ENCODE data around the gene KCNK1. TPM values are rescaled to one million over a fixed set of nuclear protein-coding genes. Genes with fewer than 3 reads are reported as not detected.

KCNK1 gene
- total RNA-seq, 1 donor from 2014 or later: not detected

DNA sequence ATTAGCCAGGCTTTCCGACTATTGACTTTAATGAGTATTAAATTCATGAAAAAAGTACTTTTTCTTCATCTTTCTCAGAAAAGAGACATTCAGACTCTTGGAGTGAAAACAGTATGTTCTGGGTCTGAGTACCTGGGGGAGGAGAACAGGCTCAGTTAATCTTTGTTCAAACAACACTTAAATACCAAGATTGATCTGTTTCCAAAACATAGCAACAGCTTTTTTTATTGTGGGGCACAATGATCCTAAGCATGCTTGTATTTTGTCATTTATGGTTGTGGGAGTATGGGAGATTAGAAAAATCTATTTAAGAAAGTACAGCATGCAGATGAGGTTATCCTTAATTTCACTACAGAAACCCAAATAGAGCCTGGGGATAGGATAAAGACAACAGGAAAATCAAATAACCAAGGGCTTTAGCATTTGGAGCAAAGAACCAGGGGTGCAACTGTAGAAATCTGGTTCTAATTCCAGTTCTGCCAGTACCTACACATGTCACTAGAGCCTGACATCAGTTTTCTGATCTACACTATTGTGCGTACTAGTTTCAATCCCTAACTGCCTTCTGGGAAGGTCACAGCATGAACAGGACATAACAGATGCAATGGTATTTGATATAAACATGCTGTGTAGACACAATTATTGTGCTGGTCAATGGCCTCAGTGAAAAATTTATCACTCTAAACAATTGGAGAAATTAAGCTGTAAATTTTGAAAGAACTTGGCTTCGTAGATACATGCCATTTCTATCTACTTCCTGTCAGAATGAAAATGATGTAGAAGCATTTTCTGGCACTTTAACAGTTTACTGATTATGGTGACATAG lies 91.2 kb downstream of the KCNK1 start:
- no peaks in the 10 kb centered on the region for H3K27me3 Mint-ChIP-seq (ENCODE audit: unreplicated experiment)
- no peak overlapping the region for H3K4me3 Mint-ChIP-seq (ENCODE audit: unreplicated experiment)
- TF ChIP-seq, protein P1, sequence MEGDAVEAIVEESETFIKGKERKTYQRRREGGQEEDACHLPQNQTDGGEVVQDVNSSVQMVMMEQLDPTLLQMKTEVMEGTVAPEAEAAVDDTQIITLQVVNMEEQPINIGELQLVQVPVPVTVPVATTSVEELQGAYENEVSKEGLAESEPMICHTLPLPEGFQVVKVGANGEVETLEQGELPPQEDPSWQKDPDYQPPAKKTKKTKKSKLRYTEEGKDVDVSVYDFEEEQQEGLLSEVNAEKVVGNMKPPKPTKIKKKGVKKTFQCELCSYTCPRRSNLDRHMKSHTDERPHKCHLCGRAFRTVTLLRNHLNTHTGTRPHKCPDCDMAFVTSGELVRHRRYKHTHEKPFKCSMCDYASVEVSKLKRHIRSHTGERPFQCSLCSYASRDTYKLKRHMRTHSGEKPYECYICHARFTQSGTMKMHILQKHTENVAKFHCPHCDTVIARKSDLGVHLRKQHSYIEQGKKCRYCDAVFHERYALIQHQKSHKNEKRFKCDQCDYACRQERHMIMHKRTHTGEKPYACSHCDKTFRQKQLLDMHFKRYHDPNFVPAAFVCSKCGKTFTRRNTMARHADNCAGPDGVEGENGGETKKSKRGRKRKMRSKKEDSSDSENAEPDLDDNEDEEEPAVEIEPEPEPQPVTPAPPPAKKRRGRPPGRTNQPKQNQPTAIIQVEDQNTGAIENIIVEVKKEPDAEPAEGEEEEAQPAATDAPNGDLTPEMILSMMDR (IDR thresholded peaks at IDR 0.05; ENCODE audit: partially characterized antibody, unreplicated experiment): no peak
- no peaks in the 10 kb centered on the region for H3K36me3 Mint-ChIP-seq (ENCODE audit: unreplicated experiment)
- no peak for DNase-seq
- no peak overlapping the region for H3K27ac Mint-ChIP-seq (ENCODE audit: unreplicated experiment)
- H3K4me1 Mint-ChIP-seq (ENCODE audit: low read depth, unreplicated experiment): no peaks in the 10 kb centered on the region
- H3K9me3 Mint-ChIP-seq (ENCODE audit: unreplicated experiment): no peaks in the 10 kb centered on the region

DNA sequence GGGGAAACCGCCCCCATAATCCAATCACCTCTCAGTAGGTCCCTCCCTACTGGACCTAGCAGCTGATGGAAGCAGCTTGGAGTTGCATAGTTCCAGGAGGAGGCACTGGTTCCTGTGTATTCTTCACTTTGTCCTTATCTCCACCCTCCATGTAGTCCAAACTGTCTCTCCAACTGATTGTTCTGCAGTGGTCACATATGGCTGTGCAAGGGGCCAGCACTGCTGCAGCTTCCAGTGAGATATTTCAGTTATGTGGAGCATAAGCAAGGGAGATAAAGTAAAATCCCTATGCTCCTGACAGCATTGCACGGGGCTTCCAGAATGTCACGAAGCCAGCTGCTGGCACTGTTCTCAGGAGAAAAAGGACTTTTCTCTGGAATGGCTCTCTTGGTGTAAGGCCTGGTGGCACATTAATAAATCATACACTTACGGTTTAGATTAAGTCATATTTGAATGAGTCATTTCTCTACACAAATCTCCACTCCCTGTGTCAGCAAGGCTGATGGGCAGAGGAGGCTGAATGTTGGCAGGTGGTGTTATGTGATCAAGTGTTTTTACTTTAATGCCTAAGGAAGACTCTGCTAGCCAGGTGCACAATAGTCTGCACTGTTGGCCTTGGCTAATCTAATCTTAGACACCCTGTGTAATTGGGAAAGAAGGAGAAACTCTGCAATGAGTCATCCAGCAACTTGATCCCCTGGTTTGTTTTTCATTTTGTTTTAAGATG lies 93.4 kb downstream of the KCNK1 start:
- Mint-ChIP-seq H3K27me3 (ENCODE audit: unreplicated experiment) (no peaks in the 10 kb centered on the region), H3K36me3 (ENCODE audit: unreplicated experiment) (no peaks in the 10 kb centered on the region), H3K27ac (ENCODE audit: unreplicated experiment) (no peak overlapping the region), H3K4me3 (ENCODE audit: unreplicated experiment) (no peak overlapping the region), H3K4me1 (ENCODE audit: low read depth, unreplicated experiment) (no peaks in the 10 kb centered on the region), H3K9me3 (ENCODE audit: unreplicated experiment) (no peaks in the 10 kb centered on the region)
- TF ChIP-seq, protein P1 (IDR thresholded peaks at IDR 0.05; ENCODE audit: partially characterized antibody, unreplicated experiment): no peak
- DNase-seq: no peak

DNA sequence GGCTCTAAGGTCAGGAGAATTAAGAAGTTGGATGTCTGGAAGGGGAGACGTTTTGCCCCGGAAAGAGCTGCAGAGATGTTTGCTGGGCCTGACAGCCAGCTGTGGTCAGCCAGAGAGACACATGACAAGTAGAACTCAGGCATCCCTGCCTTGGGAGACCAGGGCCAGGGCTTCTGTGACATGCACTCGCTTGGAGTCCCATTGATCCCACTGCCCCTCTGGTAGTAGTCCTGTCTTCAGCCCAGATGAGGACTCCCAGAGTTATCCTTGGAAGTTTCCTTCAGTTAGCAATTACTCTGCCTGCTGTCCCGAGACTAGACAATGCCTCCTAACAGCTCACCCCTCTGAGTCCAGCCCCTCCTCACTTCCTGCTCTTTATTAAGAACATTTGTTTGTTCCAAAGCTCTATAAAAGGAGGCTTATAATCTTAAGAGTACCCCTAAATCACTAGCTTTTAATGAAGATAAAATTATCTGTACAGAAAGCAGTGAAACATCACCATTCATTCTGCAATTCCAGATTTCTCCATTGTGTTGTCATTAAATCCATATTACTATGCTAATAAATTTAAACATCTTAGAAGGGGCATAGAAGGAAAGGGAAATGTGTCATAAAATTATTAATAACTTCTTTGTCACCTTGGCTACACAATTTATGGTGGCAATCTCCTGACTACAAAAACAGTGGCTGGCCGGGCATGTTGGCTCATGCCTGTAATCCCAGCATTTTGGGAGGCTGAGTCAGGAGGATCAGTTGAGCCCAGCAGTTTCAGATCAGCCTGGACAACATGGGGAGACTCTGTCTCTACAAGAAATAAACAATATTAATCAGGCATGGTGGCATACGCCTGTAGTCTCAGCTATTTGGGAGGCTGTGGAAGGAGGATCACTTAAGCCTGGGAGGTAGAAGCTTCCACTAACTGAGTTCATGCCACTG lies 94.2 kb downstream of the KCNK1 start:
- Mint-ChIP-seq H3K27me3 (ENCODE audit: unreplicated experiment) (no peaks in the 10 kb centered on the region), H3K9me3 (ENCODE audit: unreplicated experiment) (no peaks in the 10 kb centered on the region), H3K36me3 (ENCODE audit: unreplicated experiment) (no peaks in the 10 kb centered on the region), H3K27ac (ENCODE audit: unreplicated experiment) (no peak overlapping the region), H3K4me1 (ENCODE audit: low read depth, unreplicated experiment) (no peaks in the 10 kb centered on the region), H3K4me3 (ENCODE audit: unreplicated experiment) (no peak overlapping the region)
- no peak for DNase-seq
- TF ChIP-seq, protein P1 (IDR thresholded peaks at IDR 0.05; ENCODE audit: partially characterized antibody, unreplicated experiment): no peak

DNA sequence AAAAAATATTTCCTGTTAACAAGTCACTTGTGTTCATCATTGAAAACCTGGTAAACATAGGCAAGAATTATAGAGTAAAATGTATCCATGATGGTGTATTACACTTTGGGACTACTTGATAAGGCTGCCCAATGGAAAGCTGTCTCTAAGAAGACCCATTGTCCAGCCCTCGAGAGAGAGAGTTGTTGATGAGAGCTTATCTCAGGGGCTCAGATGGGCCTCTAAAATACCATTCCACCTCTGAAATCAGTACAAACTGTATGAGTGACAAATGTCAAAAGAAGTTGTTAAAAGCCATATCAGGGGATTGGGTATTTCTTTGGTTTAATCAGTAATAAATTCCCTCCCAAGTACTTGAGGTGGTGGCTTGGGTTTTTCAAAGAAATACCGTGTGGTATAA lies 96.1 kb downstream of the KCNK1 start:
- TF ChIP-seq, protein P1 (IDR thresholded peaks at IDR 0.05; ENCODE audit: partially characterized antibody, unreplicated experiment): no peak
- Mint-ChIP-seq H3K27me3 (ENCODE audit: unreplicated experiment) (no peaks in the 10 kb centered on the region), H3K4me3 (ENCODE audit: unreplicated experiment) (no peak overlapping the region), H3K36me3 (ENCODE audit: unreplicated experiment) (no peaks in the 10 kb centered on the region), H3K4me1 (ENCODE audit: low read depth, unreplicated experiment) (no peaks in the 10 kb centered on the region), H3K9me3 (ENCODE audit: unreplicated experiment) (no peaks in the 10 kb centered on the region), H3K27ac (ENCODE audit: unreplicated experiment) (no peak overlapping the region)
- no peak for DNase-seq

Data from glutamatergic neuron (in vitro differentiated cells).